ENCODE data around the gene RPTOR.
"Not testable (repeated sequence)": the region's sequence is repeated elsewhere in the genome, so short reads cannot be mapped to it uniquely, and the experiment has no call there.

- TF ChIP-seq EZH2 (IDR thresholded peaks at IDR 0.05; ENCODE audit: borderline replicate concordance, low read length); CTCF (IDR thresholded peaks at IDR 0.05; ENCODE audit: low read length): not testable (repeated sequence)
Observed at GRCh38 chr17:80815718-80816117, 271.1 kb downstream of the RPTOR start.

Data from OCI-LY1 (cell line).